ENCODE measurements around the gene PCNX2. TPM values are rescaled to one million over a fixed set of nuclear protein-coding genes. Genes with fewer than 3 reads are reported as not detected.

Gene PCNX2
- total and polyA plus RNA-seq, 2 experiments from 2014 or later: 42.9 to 88.3 TPM

DNA sequence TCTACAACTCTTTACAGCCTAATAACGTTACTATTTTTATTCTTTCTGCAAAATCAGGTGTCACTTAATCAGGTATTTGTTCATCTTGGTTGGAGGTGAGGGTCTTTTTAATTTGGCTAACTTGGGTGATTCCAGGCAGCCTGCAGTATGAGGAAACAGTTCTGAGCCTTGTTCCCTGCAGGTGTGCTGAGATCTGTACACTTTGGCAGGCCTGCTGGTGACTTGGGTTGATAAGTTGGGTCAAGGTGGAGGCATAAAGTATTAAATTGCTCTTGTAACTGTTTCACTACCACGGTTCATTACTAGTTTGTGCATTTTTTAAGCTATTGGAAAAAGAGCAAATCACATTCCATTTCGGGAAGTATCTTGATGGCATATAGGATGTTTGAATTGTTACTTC lies 42.0 kb upstream of the PCNX2 start:
- Histone ChIP-seq H3F3A (replicated peaks; ENCODE audit: low read depth) (no peaks in the 10 kb centered on the region), H3K36me3 (ENCODE audit: insufficient read depth) (no peaks in the 10 kb centered on the region), H4K20me1 (replicated peaks; ENCODE audit: insufficient read depth) (peaks cover 5% of the 10 kb centered on the region; the same call in 1 of the 2 replicates), H3K4me1 (ENCODE audit: insufficient read depth) (peaks cover 41% of the 10 kb centered on the region; the same call in 1 of the 2 replicates), H3K27ac (ENCODE audit: low read depth) (no peak overlapping the region), H3K79me2 (replicated peaks; ENCODE audit: insufficient read depth) (peaks cover 97% of the 10 kb centered on the region), H3K27me3 (ENCODE audit: insufficient read depth) (no peaks in the 10 kb centered on the region), H3K4me2 (no peak overlapping the region), H2AFZ (no peak overlapping the region), H3K4me3 (no peak overlapping the region), H3K9me2 (ENCODE audit: insufficient read depth) (no peaks in the 10 kb centered on the region)
- H3K9me3 Mint-ChIP-seq: no peaks in the 10 kb centered on the region
- DNase-seq (ENCODE audit: low spot score) (no peak), ATAC-seq (no peak)
- no peak overlapping the region for H3K4me3 Mint-ChIP-seq
- no peak overlapping the region for H3K27ac Mint-ChIP-seq
- peaks cover 40% of the 10 kb centered on the region for H3K4me1 Mint-ChIP-seq
- no peak for TF ChIP-seq EZH2 (IDR thresholded peaks at IDR 0.05; ENCODE audit: low read depth, unreplicated experiment)
- no peaks in the 10 kb centered on the region for H3K36me3 Mint-ChIP-seq (ENCODE audit: low read depth)
- peaks cover 4% of the 10 kb centered on the region for H3K27me3 Mint-ChIP-seq (ENCODE audit: insufficient read depth, low read depth, poor library complexity)

DNA sequence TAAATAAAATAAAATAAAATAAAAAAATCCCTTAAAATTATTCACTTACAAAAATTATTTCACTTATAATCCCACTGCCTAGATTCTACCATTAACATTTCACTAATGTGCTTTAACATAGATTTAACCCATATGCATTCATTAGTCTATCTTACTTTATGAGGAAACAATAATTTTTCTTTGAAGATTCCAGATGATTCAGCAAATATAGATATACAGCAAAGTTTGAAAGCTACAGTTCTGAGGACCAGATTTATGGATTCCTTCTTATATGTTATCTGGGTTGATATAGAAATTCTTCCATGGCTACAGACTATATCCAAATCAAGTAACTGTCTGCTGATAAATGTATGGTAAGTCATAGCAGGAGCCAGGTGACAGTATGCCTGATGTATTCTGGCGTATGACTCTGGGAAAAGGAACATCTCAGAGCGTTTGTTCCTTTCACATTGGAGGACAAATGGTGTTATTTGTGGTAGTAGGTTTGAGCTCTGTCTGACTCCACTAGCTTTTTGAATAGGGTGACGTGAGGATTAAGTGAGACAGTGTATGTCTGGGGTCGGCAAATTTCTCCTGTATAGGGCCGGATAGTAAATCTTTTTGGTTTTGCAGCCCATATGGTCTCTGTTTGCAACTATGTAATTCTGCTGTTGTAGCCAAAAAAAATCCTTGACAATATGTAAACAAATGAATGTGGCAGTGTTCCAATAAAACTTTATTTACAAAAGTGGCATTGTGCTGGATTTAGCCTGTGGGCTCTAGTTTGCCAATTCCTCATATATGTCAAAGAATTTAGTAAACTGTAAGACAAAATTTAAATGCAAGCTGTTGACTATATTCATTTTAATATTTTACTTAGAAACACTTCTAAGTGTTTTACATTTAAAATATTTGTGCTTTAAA lies 41.3 kb upstream of the PCNX2 start:
- no peak overlapping the region for H3K4me3 Mint-ChIP-seq
- Histone ChIP-seq H4K20me1 (replicated peaks; ENCODE audit: insufficient read depth) (peaks cover 10% of the 10 kb centered on the region), H2AFZ (no peak overlapping the region), H3K36me3 (ENCODE audit: insufficient read depth) (no peaks in the 10 kb centered on the region), H3K4me1 (ENCODE audit: insufficient read depth) (peaks cover 48% of the 10 kb centered on the region), H3K79me2 (replicated peaks; ENCODE audit: insufficient read depth) (peaks cover 97% of the 10 kb centered on the region), H3K27me3 (ENCODE audit: insufficient read depth) (no peaks in the 10 kb centered on the region), H3K27ac (ENCODE audit: low read depth) (no peak overlapping the region), H3K9me2 (ENCODE audit: insufficient read depth) (no peaks in the 10 kb centered on the region), H3K4me2 (no peak overlapping the region), H3F3A (replicated peaks; ENCODE audit: low read depth) (no peaks in the 10 kb centered on the region), H3K4me3 (no peak overlapping the region)
- H3K27ac Mint-ChIP-seq: no peak overlapping the region
- TF ChIP-seq, protein P1, sequence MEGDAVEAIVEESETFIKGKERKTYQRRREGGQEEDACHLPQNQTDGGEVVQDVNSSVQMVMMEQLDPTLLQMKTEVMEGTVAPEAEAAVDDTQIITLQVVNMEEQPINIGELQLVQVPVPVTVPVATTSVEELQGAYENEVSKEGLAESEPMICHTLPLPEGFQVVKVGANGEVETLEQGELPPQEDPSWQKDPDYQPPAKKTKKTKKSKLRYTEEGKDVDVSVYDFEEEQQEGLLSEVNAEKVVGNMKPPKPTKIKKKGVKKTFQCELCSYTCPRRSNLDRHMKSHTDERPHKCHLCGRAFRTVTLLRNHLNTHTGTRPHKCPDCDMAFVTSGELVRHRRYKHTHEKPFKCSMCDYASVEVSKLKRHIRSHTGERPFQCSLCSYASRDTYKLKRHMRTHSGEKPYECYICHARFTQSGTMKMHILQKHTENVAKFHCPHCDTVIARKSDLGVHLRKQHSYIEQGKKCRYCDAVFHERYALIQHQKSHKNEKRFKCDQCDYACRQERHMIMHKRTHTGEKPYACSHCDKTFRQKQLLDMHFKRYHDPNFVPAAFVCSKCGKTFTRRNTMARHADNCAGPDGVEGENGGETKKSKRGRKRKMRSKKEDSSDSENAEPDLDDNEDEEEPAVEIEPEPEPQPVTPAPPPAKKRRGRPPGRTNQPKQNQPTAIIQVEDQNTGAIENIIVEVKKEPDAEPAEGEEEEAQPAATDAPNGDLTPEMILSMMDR (conservative IDR thresholded peaks at IDR 0.05; ENCODE audit: low read depth in 2 of 2): no peak
- TF ChIP-seq POLR2AphosphoS5 (IDR thresholded peaks at IDR 0.05; ENCODE audit: low read depth) (no peak), STAT1 (IDR thresholded peaks at IDR 0.05; ENCODE audit: unreplicated experiment) (no peak)
- peaks cover 4% of the 10 kb centered on the region for H3K27me3 Mint-ChIP-seq (ENCODE audit: insufficient read depth, low read depth, poor library complexity)
- H3K4me1 Mint-ChIP-seq: peaks cover 47% of the 10 kb centered on the region
- H3K9me3 Mint-ChIP-seq: no peaks in the 10 kb centered on the region
- H3K36me3 Mint-ChIP-seq (ENCODE audit: low read depth): no peaks in the 10 kb centered on the region
- ATAC-seq (no peak), DNase-seq (ENCODE audit: low spot score) (no peak)

DNA sequence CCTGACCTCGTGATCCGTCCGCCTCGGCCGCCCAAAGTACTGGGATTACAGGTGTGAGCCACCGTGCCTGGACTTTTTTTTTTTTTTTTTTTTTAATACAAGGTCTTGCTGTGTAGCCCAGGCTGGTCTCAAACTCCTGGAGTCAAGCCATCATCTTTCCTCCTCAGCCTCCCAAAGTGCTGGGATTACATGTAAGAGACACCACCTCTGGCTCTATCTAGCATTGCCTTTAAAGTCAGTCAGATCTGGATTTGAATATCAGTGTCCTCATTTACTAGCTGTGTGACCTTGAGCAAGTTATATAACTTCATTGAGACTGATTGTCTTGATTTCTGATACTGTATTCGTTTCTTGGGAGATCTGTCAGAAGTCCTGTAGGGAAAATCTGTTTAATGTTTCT lies 38.6 kb upstream of the PCNX2 start:
- no peak overlapping the region for H3K4me2 ChIP-seq
- H3K4me1 ChIP-seq (ENCODE audit: insufficient read depth): peaks cover 51% of the 10 kb centered on the region
- Mint-ChIP-seq H3K9me3 (no peaks in the 10 kb centered on the region), H3K27me3 (ENCODE audit: insufficient read depth, low read depth, poor library complexity) (peaks cover 7% of the 10 kb centered on the region), H3K4me3 (no peak overlapping the region), H3K4me1 (peaks cover 52% of the 10 kb centered on the region), H3K27ac (peak overlapping the region; percentile 15; the same call in 1 of the 2 replicates), H3K36me3 (ENCODE audit: low read depth) (no peaks in the 10 kb centered on the region; the same call in 2 of the 3 replicates)
- ATAC-seq: peak; percentile 49; the same call in 2 of the 3 replicates
- H3K36me3 ChIP-seq (ENCODE audit: insufficient read depth): no peaks in the 10 kb centered on the region
- peaks cover 7% of the 10 kb centered on the region for H3K27me3 ChIP-seq (ENCODE audit: insufficient read depth)
- peak; percentile 38 for DNase-seq (ENCODE audit: low spot score)
- H3F3A ChIP-seq (replicated peaks; ENCODE audit: low read depth): no peaks in the 10 kb centered on the region
- H3K4me3 ChIP-seq: no peak overlapping the region
- no peak overlapping the region for H3K27ac ChIP-seq (ENCODE audit: low read depth)
- peaks cover 99% of the 10 kb centered on the region for H3K79me2 ChIP-seq (replicated peaks; ENCODE audit: insufficient read depth)
- H4K20me1 ChIP-seq (replicated peaks; ENCODE audit: insufficient read depth): peaks cover 26% of the 10 kb centered on the region
- H2AFZ ChIP-seq: no peak overlapping the region
- no peaks in the 10 kb centered on the region for H3K9me2 ChIP-seq (ENCODE audit: insufficient read depth)
- TF ChIP-seq, protein P2, sequence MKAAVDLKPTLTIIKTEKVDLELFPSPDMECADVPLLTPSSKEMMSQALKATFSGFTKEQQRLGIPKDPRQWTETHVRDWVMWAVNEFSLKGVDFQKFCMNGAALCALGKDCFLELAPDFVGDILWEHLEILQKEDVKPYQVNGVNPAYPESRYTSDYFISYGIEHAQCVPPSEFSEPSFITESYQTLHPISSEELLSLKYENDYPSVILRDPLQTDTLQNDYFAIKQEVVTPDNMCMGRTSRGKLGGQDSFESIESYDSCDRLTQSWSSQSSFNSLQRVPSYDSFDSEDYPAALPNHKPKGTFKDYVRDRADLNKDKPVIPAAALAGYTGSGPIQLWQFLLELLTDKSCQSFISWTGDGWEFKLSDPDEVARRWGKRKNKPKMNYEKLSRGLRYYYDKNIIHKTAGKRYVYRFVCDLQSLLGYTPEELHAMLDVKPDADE (IDR thresholded peaks at IDR 0.05): no peak
- no peak for TF ChIP-seq JUNB (IDR thresholded peaks at IDR 0.05; ENCODE audit: unreplicated experiment)
- TF ChIP-seq ZNF114 (CRISPR knock-in tag; IDR thresholded peaks at IDR 0.05): no peak
- TF ChIP-seq, protein P3, sequence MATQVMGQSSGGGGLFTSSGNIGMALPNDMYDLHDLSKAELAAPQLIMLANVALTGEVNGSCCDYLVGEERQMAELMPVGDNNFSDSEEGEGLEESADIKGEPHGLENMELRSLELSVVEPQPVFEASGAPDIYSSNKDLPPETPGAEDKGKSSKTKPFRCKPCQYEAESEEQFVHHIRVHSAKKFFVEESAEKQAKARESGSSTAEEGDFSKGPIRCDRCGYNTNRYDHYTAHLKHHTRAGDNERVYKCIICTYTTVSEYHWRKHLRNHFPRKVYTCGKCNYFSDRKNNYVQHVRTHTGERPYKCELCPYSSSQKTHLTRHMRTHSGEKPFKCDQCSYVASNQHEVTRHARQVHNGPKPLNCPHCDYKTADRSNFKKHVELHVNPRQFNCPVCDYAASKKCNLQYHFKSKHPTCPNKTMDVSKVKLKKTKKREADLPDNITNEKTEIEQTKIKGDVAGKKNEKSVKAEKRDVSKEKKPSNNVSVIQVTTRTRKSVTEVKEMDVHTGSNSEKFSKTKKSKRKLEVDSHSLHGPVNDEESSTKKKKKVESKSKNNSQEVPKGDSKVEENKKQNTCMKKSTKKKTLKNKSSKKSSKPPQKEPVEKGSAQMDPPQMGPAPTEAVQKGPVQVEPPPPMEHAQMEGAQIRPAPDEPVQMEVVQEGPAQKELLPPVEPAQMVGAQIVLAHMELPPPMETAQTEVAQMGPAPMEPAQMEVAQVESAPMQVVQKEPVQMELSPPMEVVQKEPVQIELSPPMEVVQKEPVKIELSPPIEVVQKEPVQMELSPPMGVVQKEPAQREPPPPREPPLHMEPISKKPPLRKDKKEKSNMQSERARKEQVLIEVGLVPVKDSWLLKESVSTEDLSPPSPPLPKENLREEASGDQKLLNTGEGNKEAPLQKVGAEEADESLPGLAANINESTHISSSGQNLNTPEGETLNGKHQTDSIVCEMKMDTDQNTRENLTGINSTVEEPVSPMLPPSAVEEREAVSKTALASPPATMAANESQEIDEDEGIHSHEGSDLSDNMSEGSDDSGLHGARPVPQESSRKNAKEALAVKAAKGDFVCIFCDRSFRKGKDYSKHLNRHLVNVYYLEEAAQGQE (IDR thresholded peaks at IDR 0.05; ENCODE audit: unreplicated experiment): no peak
